ENCODE data around the gene FAM168B.

The FAM168B gene

GRCh38 chr2:131014141-131014540 is 79.1 kb downstream of the FAM168B start:
- no peak for DNase-seq

- no peak for DNase-seq
Observed at GRCh38 chr2:131011486-131011885, 81.8 kb downstream of the FAM168B start.

GRCh38 chr2:131010566-131010965 is 82.7 kb downstream of the FAM168B start:
- DNase-seq: no peak

GRCh38 chr2:131009713-131010475 is 83.4 kb downstream of the FAM168B start:
- no peak for DNase-seq

GRCh38 chr2:131008967-131009366 is 84.3 kb downstream of the FAM168B start:
- DNase-seq: no peak

GRCh38 chr2:131006561-131006960 is 86.7 kb downstream of the FAM168B start:
- DNase-seq: no peak

GRCh38 chr2:131005216-131005935 is 87.9 kb downstream of the FAM168B start:
- no peak for DNase-seq

- DNase-seq: no peak
Observed at GRCh38 chr2:131004446-131005209, 88.6 kb downstream of the FAM168B start.

GRCh38 chr2:130998561-130998960 is 94.7 kb downstream of the FAM168B start:
- DNase-seq: no peak

Measured in stimulated activated CD4-positive, alpha-beta T cell treated with anti-CD3 and anti-CD28 coated beads, Interleukin-1b, Interleukin-23, amount 100 ng/mL, for 48 hours (primary cell).